GM12878 (cell line): ENCODE measurements around the gene IFRD2. TPM values are rescaled to one million over a fixed set of nuclear protein-coding genes. Genes with fewer than 3 reads are reported as not detected.

ENCODE experiments used
- ATAC-seq: fragments of 200-7000 bp; cut with Tn5 transposase; 3 replicates; pipeline ENCODE4 v1.9.1; 2020; ENCODE audit warnings: mild to moderate bottlenecking, moderate library complexity
- BruUV-seq: library from RNA; stranded (reverse); fragments of 400-500 nt; replicated peaks from 2 replicates; lab custom pipeline; 2021; lab: Mats Ljungman, UMichigan
- CTCF ChIA-PET: fragments of 300-600 bp; sonication (Branson Sonifier 250); formaldehyde crosslinking; extraction: SDS; loops from one replicate; lab custom pipeline; 2021; ENCODE audit warnings: inconsistent platforms; lab: Yijun Ruan, JAX
- POLR2A ChIA-PET: fragments of 350-600 bp; formaldehyde crosslinking; extraction: SDS; loops from one replicate; lab custom pipeline; 2021; ENCODE audit warnings: inconsistent platforms; lab: Charles Lee
- RAD21 ChIA-PET: fragments of 300-600 bp; sonication (Branson Sonifier 250); formaldehyde crosslinking; loops from one replicate; lab custom pipeline; 2023; ENCODE audit warnings: antibody characterized with exemption; ENCODE audit not compliant: unreplicated experiment; lab: Charles Lee
- SMC1A ChIA-PET: fragments of 300-600 bp; sonication (Branson Sonifier 250); formaldehyde crosslinking; loops from one replicate; lab custom pipeline; 2023; ENCODE audit not compliant: unreplicated experiment, uncharacterized antibody; lab: Charles Lee
- DNase-seq: peaks from one replicate; pipeline ENCODE4 v3.0.0-alpha.2; 2011; ENCODE audit warnings: low read depth, low spot score
- FAIRE-seq: peaks from 3 replicates; lab custom pipeline; 2011; peaks lifted over from hg19 to GRCh38; lab: Jason Lieb, UNC
- H2AFZ ChIP-seq: 2 replicates; pipeline ENCODE4 v1.6.0; 2011; ENCODE audit warnings: low read depth, low read length, control low read depth; ENCODE audit not compliant: control insufficient read depth
- H3K27ac ChIP-seq: 2 replicates; pipeline ENCODE4 v1.5.1; 2011; ENCODE audit warnings: control low read depth; ENCODE audit not compliant: control insufficient read depth, insufficient read depth
- H3K27me3 ChIP-seq, 2 experiments: replicated peaks in 1 of 2; 2 replicates each; pipeline versions ENCODE4 v1.6.0 to v1.6.1; 2011; ENCODE audit warnings: low read length in 1 of 2; ENCODE audit not compliant: control insufficient read depth in 2 of 2, insufficient read depth in 2 of 2
- H3K36me3 ChIP-seq, 2 experiments: 2 replicates each; pipeline ENCODE4 v1.5.1; 2011; ENCODE audit warnings: low read length in 1 of 2; ENCODE audit not compliant: control insufficient read depth in 2 of 2, insufficient read depth in 2 of 2
- H3K4me1 ChIP-seq: 2 replicates; pipeline ENCODE4 v1.6.1; 2011; ENCODE audit warnings: mild to moderate bottlenecking, low read length, moderate library complexity, mixed read lengths; ENCODE audit not compliant: control insufficient read depth, insufficient read depth
- H3K4me2 ChIP-seq: 2 replicates; pipeline ENCODE4 v1.6.0; 2011; ENCODE audit warnings: control low read depth; ENCODE audit not compliant: control insufficient read depth, insufficient read depth
- H3K4me3 ChIP-seq: fragments of 200-600 bp; sonication (generic); 2 replicates; pipeline ENCODE4 v1.5.1; 2016
- H3K79me2 ChIP-seq: 2 replicates; pipeline ENCODE4 v1.6.0; 2011; ENCODE audit warnings: low read length; ENCODE audit not compliant: control insufficient read depth, insufficient read depth
- H3K9ac ChIP-seq: 2 replicates; pipeline ENCODE4 v1.8.0; 2011; ENCODE audit warnings: low read length, control low read depth, mixed read lengths; ENCODE audit not compliant: control insufficient read depth, insufficient read depth
- H3K9me3 ChIP-seq: replicated peaks from 3 replicates; pipeline ENCODE4 v1.5.1; 2011; ENCODE audit warnings: mild to moderate bottlenecking, low read length; ENCODE audit not compliant: control insufficient read depth, insufficient read depth
- H4K20me1 ChIP-seq: 2 replicates; pipeline ENCODE4 v1.6.0; 2011; ENCODE audit not compliant: control insufficient read depth, insufficient read depth
- CREB1 ChIP-seq: IDR thresholded peaks from 2 replicates; pipeline ENCODE4 v1.6.1; 2012; ENCODE audit warnings: low read depth, mild to moderate bottlenecking, inconsistent platforms
- KLF5 ChIP-seq: fragments of 450-650 bp; IDR thresholded peaks from 2 replicates; pipeline ENCODE4 v1.6.1; 2014; ENCODE audit warnings: mild to moderate bottlenecking; ENCODE audit not compliant: partially characterized antibody
- LARP7 ChIP-seq: fragments of 450-650 bp; IDR thresholded peaks from 2 replicates; pipeline ENCODE4 v1.6.1; 2017; ENCODE audit warnings: mild to moderate bottlenecking
- MYC ChIP-seq: IDR thresholded peaks from 2 replicates; pipeline ENCODE4 v1.6.1; 2011; ENCODE audit warnings: mild to moderate bottlenecking, low read length, moderate library complexity, inconsistent platforms; ENCODE audit not compliant: insufficient read depth, insufficient replicate concordance, insufficient read length, severe bottlenecking
- NR2C2 ChIP-seq: IDR thresholded peaks from 2 replicates; pipeline ENCODE4 v1.6.1; 2011; ENCODE audit warnings: borderline replicate concordance, low read depth; ENCODE audit not compliant: control insufficient read depth, insufficient read length
- POU2F2 ChIP-seq: IDR thresholded peaks from 3 replicates; pipeline ENCODE4 v1.6.1; 2011; ENCODE audit warnings: low read depth, mild to moderate bottlenecking, low read length, borderline replicate concordance
- RFX5 ChIP-seq: IDR thresholded peaks from 2 replicates; pipeline ENCODE4 v1.6.1; 2011; ENCODE audit warnings: low read depth, low read length, improper control_type of control experiment
- TCF7 ChIP-seq: IDR thresholded peaks from 2 replicates; pipeline ENCODE4 v1.6.1; 2014; ENCODE audit warnings: antibody characterized with exemption, borderline replicate concordance
- WGBS: methylation state at CpG from one replicate; pipeline ENCODE4 v1.1.6; 2016; ENCODE audit warnings: low lambda C conversion rate; ENCODE audit not compliant: insufficient replicate concordance, insufficient coverage; ENCODE audit errors: missing lambda C conversion rate; 5-methylcytosine and 5-hydroxymethylcytosine counted together
- in situ Hi-C: fragments of 300-500 bp; cut with MboI; formaldehyde crosslinking; loops from 9 replicates; pipeline ENCODE4 v1.14.3; 2018; ENCODE audit warnings: mixed read lengths
- intact Hi-C: fragments of 100-400 bp; cut with micrococcal nuclease; formaldehyde crosslinking; loops from one replicate; pipeline ENCODE4 v1.14.2; 2022; ENCODE audit not compliant: unreplicated experiment
- polyA plus RNA-seq, 11 experiments: library from polyadenylated mRNA; depleted of rRNA in 4 of 11; unstranded in 6 of 11; stranded (reverse) in 5 of 11; fragments of >200 nt; fragmentation: Nextera tagmentation in 4 of 11; fragmentation: Illumina TruSeq in 1 of 11; extraction: Ambion mirVana in 4 of 11; extraction: Trizol in 1 of 11; gene quantifications; 1 replicate in 1 of 11; 2 replicates in 10 of 11; pipeline versions ENCODE4 v1.2.1 to v1.2.3, GENCODE V29; 2011 to 2016; ENCODE audit warnings: inconsistent platforms in 2 of 11, missing spikeins in 2 of 11, low read depth in 1 of 11
- total RNA-seq, 4 experiments: library from RNA; depleted of rRNA in 3 of 4; stranded (reverse); fragments of >200 nt in 3 of 4; fragmentation: Illumina TruSeq in 1 of 4; extraction: Trizol in 1 of 4; gene quantifications; 2 replicates each; pipeline versions ENCODE4 v1.2.1 to v1.2.3, GENCODE V29; 2013 to 2021
- TF ChIP-seq, protein P1 (sequence below): fragments of 450-650 bp; IDR thresholded peaks from 2 replicates; pipeline ENCODE4 v1.6.1; 2017; ENCODE audit warnings: mild to moderate bottlenecking, low read depth, inconsistent platforms; ENCODE audit not compliant: poor library complexity, severe bottlenecking
- TF ChIP-seq, protein P2 (sequence below): IDR thresholded peaks from 2 replicates; pipeline ENCODE4 v1.6.1; 2012; ENCODE audit warnings: mild to moderate bottlenecking, low read depth, low read length
- TF ChIP-seq, protein P3 (sequence below): fragments of 450-650 bp; formaldehyde crosslinking; IDR thresholded peaks from 2 replicates; pipeline ENCODE4 v1.4.0; 2020; ENCODE audit warnings: mild to moderate bottlenecking, moderate library complexity

The IFRD2 gene
- total and polyA plus RNA-seq, 10 of the 15 experiments (the other 5 are each of a cell fraction or from before 2014, with no cell fraction given): 19.1 to 153 (median 80.3) TPM

DNA sequence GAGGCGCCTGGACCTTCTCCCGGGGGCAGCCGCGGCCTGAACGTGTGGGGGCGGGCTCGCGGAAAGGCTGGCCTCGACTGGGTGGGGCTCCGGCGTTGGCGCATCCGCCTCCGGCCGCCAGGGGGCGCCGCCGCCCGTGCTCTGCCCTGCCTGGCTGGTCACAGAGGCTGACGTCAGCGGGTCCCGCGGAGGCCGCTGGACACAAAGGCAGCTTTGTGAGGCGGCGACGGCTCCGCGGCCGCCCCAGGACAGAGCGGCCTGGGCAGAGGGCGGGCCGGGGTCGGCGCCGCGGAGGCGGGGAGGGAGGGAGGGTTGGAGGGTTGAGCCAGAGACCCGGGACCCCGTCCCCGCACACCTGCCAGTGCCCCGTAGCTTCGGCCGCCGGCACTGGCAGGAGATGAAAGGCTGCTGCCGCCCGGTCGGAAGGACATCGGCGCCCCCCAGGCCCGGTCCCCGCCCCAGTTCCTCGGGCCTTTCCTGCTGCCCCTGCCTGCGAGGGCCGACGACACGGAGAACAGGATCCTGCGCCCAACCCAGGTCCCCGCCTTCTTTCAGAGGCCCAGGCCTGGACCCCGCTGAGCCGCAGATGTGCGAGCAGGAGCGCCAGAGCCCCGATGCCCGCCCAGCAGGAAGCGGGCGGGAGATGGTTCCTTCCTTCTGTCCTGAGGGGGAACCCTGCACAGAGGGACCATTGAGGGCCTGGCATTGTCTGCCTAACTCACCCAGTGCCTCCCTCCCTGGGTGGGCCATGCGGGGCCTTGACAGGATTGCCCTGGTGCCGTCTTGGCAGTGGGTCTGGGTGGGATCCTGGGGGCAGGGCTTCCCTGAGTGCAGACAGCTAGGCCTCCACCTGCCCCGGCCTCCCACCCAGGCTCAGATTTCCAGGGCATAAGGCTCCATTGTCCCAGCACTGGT, 31.9 kb downstream of the IFRD2 start:
- peak overlapping the region; percentile 52 for H3K4me2 ChIP-seq
- H3K27ac ChIP-seq: no peak overlapping the region
- no peaks in the 10 kb centered on the region for H3K27me3 ChIP-seq
- ChIA-PET CTCF (interaction anchor here (0.6 to 7.9 kb wide), 15 partner anchors 9 to 134 kb away, joined by 3 to 44 read pairs (median 5); partner anchors contain the start of genes GNAI2, HYAL3, IFRD2 and NAA80), SMC1A (interaction anchor here (0.5 to 2.9 kb wide), 4 partner anchors 12 to 342 kb away, joined by 3 to 10 read pairs (median 4); no protein-coding TSS in a partner anchor), POLR2A (interaction anchor here (0.6 to 1.9 kb wide), 7 partner anchors 12 to 506 kb away, joined by 3 to 7 read pairs (median 4); partner anchors contain the start of genes GNAI2 and LSMEM2), RAD21 (interaction anchor here (0.8 to 2.2 kb wide), 8 partner anchors 12 to 65 kb away, joined by 3 to 18 read pairs (median 6); no protein-coding TSS in a partner anchor)
- H3K79me2 ChIP-seq: no peaks in the 10 kb centered on the region
- H4K20me1 ChIP-seq: no peaks in the 10 kb centered on the region
- in situ Hi-C loops: no loop called here
- FAIRE-seq: peak; percentile 90
- intact Hi-C loops: no loop called here
- peaks cover 12 to 24% of the 10 kb centered on the region in 2 experiments; a peak in 3 of 4 replicates for H3K36me3 ChIP-seq
- peaks cover 13% of the 10 kb centered on the region; the same call in 1 of the 3 replicates for H3K9me3 ChIP-seq
- no peak for DNase-seq
- ATAC-seq: peak; percentile 98
- H3K9ac ChIP-seq: peak overlapping the region; percentile 69; the same call in 1 of the 2 replicates
- peak overlapping the region; percentile 72; the same call in 1 of the 2 replicates for H3K4me3 ChIP-seq
- 11% methylated on average over 44 of the region's 70 CpGs for WGBS
- H2AFZ ChIP-seq: peak overlapping the region; percentile 46
- no TSS peak for BruUV-seq
- H3K4me1 ChIP-seq: peaks cover 14% of the 10 kb centered on the region
- TF ChIP-seq NR2C2 (no peak), MYC (no peak), RFX5 (0 out of 2 replicates have a peak, but pooled peaks have one; percentile 41), POU2F2 (no peak), KLF5 (peak; percentile 50), TCF7 (no peak), CREB1 (peak; percentile 84), LARP7 (peak; percentile 65; the same call in 1 of the 2 replicates)
- TF ChIP-seq, protein P1, sequence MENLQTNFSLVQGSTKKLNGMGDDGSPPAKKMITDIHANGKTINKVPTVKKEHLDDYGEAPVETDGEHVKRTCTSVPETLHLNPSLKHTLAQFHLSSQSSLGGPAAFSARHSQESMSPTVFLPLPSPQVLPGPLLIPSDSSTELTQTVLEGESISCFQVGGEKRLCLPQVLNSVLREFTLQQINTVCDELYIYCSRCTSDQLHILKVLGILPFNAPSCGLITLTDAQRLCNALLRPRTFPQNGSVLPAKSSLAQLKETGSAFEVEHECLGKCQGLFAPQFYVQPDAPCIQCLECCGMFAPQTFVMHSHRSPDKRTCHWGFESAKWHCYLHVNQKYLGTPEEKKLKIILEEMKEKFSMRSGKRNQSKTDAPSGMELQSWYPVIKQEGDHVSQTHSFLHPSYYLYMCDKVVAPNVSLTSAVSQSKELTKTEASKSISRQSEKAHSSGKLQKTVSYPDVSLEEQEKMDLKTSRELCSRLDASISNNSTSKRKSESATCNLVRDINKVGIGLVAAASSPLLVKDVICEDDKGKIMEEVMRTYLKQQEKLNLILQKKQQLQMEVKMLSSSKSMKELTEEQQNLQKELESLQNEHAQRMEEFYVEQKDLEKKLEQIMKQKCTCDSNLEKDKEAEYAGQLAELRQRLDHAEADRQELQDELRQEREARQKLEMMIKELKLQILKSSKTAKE: no peak
- TF ChIP-seq, protein P2, sequence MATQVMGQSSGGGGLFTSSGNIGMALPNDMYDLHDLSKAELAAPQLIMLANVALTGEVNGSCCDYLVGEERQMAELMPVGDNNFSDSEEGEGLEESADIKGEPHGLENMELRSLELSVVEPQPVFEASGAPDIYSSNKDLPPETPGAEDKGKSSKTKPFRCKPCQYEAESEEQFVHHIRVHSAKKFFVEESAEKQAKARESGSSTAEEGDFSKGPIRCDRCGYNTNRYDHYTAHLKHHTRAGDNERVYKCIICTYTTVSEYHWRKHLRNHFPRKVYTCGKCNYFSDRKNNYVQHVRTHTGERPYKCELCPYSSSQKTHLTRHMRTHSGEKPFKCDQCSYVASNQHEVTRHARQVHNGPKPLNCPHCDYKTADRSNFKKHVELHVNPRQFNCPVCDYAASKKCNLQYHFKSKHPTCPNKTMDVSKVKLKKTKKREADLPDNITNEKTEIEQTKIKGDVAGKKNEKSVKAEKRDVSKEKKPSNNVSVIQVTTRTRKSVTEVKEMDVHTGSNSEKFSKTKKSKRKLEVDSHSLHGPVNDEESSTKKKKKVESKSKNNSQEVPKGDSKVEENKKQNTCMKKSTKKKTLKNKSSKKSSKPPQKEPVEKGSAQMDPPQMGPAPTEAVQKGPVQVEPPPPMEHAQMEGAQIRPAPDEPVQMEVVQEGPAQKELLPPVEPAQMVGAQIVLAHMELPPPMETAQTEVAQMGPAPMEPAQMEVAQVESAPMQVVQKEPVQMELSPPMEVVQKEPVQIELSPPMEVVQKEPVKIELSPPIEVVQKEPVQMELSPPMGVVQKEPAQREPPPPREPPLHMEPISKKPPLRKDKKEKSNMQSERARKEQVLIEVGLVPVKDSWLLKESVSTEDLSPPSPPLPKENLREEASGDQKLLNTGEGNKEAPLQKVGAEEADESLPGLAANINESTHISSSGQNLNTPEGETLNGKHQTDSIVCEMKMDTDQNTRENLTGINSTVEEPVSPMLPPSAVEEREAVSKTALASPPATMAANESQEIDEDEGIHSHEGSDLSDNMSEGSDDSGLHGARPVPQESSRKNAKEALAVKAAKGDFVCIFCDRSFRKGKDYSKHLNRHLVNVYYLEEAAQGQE: no peak
- TF ChIP-seq, protein P3, sequence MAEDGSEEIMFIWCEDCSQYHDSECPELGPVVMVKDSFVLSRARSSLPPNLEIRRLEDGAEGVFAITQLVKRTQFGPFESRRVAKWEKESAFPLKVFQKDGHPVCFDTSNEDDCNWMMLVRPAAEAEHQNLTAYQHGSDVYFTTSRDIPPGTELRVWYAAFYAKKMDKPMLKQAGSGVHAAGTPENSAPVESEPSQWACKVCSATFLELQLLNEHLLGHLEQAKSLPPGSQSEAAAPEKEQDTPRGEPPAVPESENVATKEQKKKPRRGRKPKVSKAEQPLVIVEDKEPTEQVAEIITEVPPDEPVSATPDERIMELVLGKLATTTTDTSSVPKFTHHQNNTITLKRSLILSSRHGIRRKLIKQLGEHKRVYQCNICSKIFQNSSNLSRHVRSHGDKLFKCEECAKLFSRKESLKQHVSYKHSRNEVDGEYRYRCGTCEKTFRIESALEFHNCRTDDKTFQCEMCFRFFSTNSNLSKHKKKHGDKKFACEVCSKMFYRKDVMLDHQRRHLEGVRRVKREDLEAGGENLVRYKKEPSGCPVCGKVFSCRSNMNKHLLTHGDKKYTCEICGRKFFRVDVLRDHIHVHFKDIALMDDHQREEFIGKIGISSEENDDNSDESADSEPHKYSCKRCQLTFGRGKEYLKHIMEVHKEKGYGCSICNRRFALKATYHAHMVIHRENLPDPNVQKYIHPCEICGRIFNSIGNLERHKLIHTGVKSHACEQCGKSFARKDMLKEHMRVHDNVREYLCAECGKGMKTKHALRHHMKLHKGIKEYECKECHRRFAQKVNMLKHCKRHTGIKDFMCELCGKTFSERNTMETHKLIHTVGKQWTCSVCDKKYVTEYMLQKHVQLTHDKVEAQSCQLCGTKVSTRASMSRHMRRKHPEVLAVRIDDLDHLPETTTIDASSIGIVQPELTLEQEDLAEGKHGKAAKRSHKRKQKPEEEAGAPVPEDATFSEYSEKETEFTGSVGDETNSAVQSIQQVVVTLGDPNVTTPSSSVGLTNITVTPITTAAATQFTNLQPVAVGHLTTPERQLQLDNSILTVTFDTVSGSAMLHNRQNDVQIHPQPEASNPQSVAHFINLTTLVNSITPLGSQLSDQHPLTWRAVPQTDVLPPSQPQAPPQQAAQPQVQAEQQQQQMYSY: no peak
